NCI-H69 (cell line): ENCODE data around the gene OR10H2.
A peak's percentile ranks its signal among the peaks of the same experiment; 100 is the strongest.
"Not testable (repeated sequence)": the region's sequence is repeated elsewhere in the genome, so short reads cannot be mapped to it uniquely, and the experiment has no call there.

Source experiments
- DNase-seq: peaks from one replicate; lab custom pipeline; 2025; lab: John Stamatoyannopoulos, UW

OR10H2 gene

GRCh38 chr19:15727724-15728123 is at the start of gene OR10H2:
TSS of gene OR10H2 (plus strand) at chr19:15728024. CDS start at chr19:15728044, 20 bp downstream.
- no peak for DNase-seq

GRCh38 chr19:15679089-15679488 is 48.7 kb upstream of the OR10H2 start:
- DNase-seq: no peak

GRCh38 chr19:15679865-15680264 is 48.0 kb upstream of the OR10H2 start:
- DNase-seq: not testable (repeated sequence)

GRCh38 chr19:15680478-15681322 is 47.1 kb upstream of the OR10H2 start:
- DNase-seq: no peak

- DNase-seq: no peak
Observed at GRCh38 chr19:15683411-15683810, 44.4 kb upstream of the OR10H2 start.

GRCh38 chr19:15684828-15685227 is 43.0 kb upstream of the OR10H2 start:
- DNase-seq: no peak

GRCh38 chr19:15696654-15697194 is 31.1 kb upstream of the OR10H2 start:
- DNase-seq: no peak

- peak; percentile 14 for DNase-seq
Observed at GRCh38 chr19:15701757-15702533, 25.9 kb upstream of the OR10H2 start.

- peak; percentile 72 for DNase-seq
Observed at GRCh38 chr19:15702534-15702930, 25.3 kb upstream of the OR10H2 start.

GRCh38 chr19:15714638-15715037 is 13.2 kb upstream of the OR10H2 start:
- no peak for DNase-seq

GRCh38 chr19:15715642-15716041 is 12.2 kb upstream of the OR10H2 start:
- DNase-seq: no peak

- no peak for DNase-seq
Observed at GRCh38 chr19:15717809-15718208, 10.0 kb upstream of the OR10H2 start.

GRCh38 chr19:15721268-15721667 is 6.6 kb upstream of the OR10H2 start:
- DNase-seq: no peak

- no peak for DNase-seq
Observed at GRCh38 chr19:15722956-15723355, 4.9 kb upstream of the OR10H2 start.

- no peak for DNase-seq
Observed at GRCh38 chr19:15730538-15730937, 2.7 kb downstream of the OR10H2 start.

GRCh38 chr19:15732388-15732787 is 4.6 kb downstream of the OR10H2 start:
- no peak for DNase-seq

GRCh38 chr19:15733895-15734294 is 6.1 kb downstream of the OR10H2 start:
- no peak for DNase-seq

GRCh38 chr19:15737722-15738121 is 9.9 kb downstream of the OR10H2 start, which contains the start of gene OR10H3:
TSS of gene OR10H3 (plus strand) at chr19:15737985. CDS start at chr19:15741393, 3,408 bp downstream.
- DNase-seq: no peak

GRCh38 chr19:15740785-15741184 is 13.0 kb downstream of the OR10H2 start:
- no peak for DNase-seq

- no peak for DNase-seq
Observed at GRCh38 chr19:15748239-15748638, 20.4 kb downstream of the OR10H2 start.

GRCh38 chr19:15758379-15758778 is 30.6 kb downstream of the OR10H2 start:
- no peak for DNase-seq

- no peak for DNase-seq
Observed at GRCh38 chr19:15759962-15760565, 32.2 kb downstream of the OR10H2 start.
